Hepatocyte (in vitro differentiated cells): ENCODE data around the gene IKZF1. TPM values are rescaled to one million over a fixed set of nuclear protein-coding genes. Genes with fewer than 3 reads are reported as not detected.

Source experiments
- DNase-seq: peaks from one replicate; pipeline ENCODE4 v3.0.0-alpha.2; 2016; ENCODE audit warnings: low spot score
- H2AFZ ChIP-seq: fragments of 200-600 bp; sonication (generic); 2 replicates; pipeline ENCODE4 v1.6.0; 2016; ENCODE audit warnings: antibody characterized with exemption, mild to moderate bottlenecking
- H3K27ac ChIP-seq: fragments of 200-600 bp; sonication (generic); 2 replicates; pipeline ENCODE4 v1.5.1; 2016; ENCODE audit warnings: mild to moderate bottlenecking
- H3K27me3 ChIP-seq: fragments of 200-600 bp; sonication (generic); 2 replicates; pipeline ENCODE4 v1.6.1; 2016
- H3K36me3 ChIP-seq: fragments of 200-600 bp; sonication (generic); replicated peaks from 2 replicates; pipeline ENCODE4 v1.5.1; 2016; ENCODE audit warnings: low read depth; ENCODE audit not compliant: insufficient read depth
- H3K4me1 ChIP-seq: fragments of 200-600 bp; sonication (generic); 2 replicates; pipeline ENCODE4 v1.5.1; 2016; ENCODE audit warnings: mild to moderate bottlenecking, moderate library complexity; ENCODE audit not compliant: insufficient read depth
- H3K4me2 ChIP-seq: fragments of 200-600 bp; sonication (generic); 2 replicates; pipeline ENCODE4 v1.6.0; 2016
- H3K4me3 ChIP-seq: fragments of 200-600 bp; sonication (generic); 2 replicates; pipeline ENCODE4 v1.5.1; 2016; ENCODE audit warnings: mild to moderate bottlenecking
- H3K79me2 ChIP-seq: fragments of 200-600 bp; sonication (generic); 2 replicates; pipeline ENCODE4 v1.6.0; 2017; ENCODE audit warnings: mild to moderate bottlenecking
- H3K9me2 ChIP-seq: fragments of 200-600 bp; sonication (generic); replicated peaks from 2 replicates; pipeline ENCODE4 v1.6.0; 2017; ENCODE audit warnings: mild to moderate bottlenecking; ENCODE audit not compliant: insufficient read depth
- H3K9me3 ChIP-seq: fragments of 200-600 bp; sonication (generic); 2 replicates; pipeline ENCODE4 v1.5.1; 2016; ENCODE audit warnings: low read depth, mild to moderate bottlenecking
- H4K20me1 ChIP-seq: fragments of 200-600 bp; sonication (generic); 2 replicates; pipeline ENCODE4 v1.6.0; 2016; ENCODE audit warnings: mild to moderate bottlenecking; ENCODE audit not compliant: insufficient read depth, poor library complexity, severe bottlenecking
- EZH2 ChIP-seq: fragments of 200-600 bp; sonication (generic); IDR thresholded peaks from 2 replicates; pipeline ENCODE4 v1.6.1; 2016; ENCODE audit warnings: antibody characterized with exemption, mild to moderate bottlenecking, borderline replicate concordance
- EZH2phosphoT487 ChIP-seq: fragments of 200-600 bp; sonication (generic); IDR thresholded peaks from one replicate; pipeline ENCODE4 v1.6.1; 2018; ENCODE audit warnings: antibody characterized with exemption, mild to moderate bottlenecking, low read depth, moderate library complexity; ENCODE audit not compliant: unreplicated experiment, severe bottlenecking
- WGBS: methylation state at CpG from one replicate; pipeline ENCODE4 v1.1.6; 2016; ENCODE audit warnings: low lambda C conversion rate; ENCODE audit errors: missing lambda C conversion rate; 5-methylcytosine and 5-hydroxymethylcytosine counted together
- polyA plus RNA-seq: library from polyadenylated mRNA; unstranded; fragments of >200 nt; fragmentation: Nextera tagmentation; extraction: Ambion mirVana; gene quantifications from 2 replicates; pipeline ENCODE4 v1.2.1, GENCODE V29; 2016
- total RNA-seq: library from RNA; depleted of rRNA; stranded (reverse); fragments of >200 nt; gene quantifications from 2 replicates; pipeline ENCODE4 v1.2.3, GENCODE V29; 2014
- TF ChIP-seq, protein P1 (sequence below): fragments of 200-600 bp; sonication (generic); IDR thresholded peaks from 2 replicates; pipeline ENCODE4 v1.5.1; 2016; ENCODE audit warnings: antibody characterized with exemption, mild to moderate bottlenecking; ENCODE audit not compliant: poor library complexity

IKZF1 gene
- total and polyA plus RNA-seq, 2 experiments from 2014 or later: 0.16 to 0.47 TPM

DNA sequence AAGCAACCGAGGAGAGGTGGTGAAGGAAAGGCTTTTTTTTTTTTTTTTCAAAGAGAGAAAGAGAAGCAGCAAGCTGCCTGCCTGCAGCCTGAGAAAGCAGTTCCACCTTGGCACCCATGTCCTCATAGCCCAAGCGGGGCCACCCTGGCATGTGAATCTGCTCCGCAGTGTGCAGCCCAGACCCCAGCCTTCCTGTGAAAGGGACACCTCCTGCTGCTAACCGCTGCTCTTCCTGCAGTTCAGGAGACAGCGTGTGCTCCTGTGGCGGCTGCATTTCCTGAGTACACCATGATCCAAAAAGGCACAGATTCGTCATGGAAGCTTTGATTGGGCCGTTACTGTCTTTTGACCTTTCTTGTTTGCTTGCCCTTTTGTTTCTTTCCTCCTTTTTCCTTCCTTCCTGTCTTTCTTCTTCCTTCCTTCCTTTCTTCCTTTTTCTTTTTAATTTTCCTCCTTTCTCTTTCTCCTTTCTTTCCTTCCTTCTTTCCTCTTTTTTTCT, 38.1 kb downstream of the IKZF1 start:
- no peaks in the 10 kb centered on the region for H3K79me2 ChIP-seq

DNA sequence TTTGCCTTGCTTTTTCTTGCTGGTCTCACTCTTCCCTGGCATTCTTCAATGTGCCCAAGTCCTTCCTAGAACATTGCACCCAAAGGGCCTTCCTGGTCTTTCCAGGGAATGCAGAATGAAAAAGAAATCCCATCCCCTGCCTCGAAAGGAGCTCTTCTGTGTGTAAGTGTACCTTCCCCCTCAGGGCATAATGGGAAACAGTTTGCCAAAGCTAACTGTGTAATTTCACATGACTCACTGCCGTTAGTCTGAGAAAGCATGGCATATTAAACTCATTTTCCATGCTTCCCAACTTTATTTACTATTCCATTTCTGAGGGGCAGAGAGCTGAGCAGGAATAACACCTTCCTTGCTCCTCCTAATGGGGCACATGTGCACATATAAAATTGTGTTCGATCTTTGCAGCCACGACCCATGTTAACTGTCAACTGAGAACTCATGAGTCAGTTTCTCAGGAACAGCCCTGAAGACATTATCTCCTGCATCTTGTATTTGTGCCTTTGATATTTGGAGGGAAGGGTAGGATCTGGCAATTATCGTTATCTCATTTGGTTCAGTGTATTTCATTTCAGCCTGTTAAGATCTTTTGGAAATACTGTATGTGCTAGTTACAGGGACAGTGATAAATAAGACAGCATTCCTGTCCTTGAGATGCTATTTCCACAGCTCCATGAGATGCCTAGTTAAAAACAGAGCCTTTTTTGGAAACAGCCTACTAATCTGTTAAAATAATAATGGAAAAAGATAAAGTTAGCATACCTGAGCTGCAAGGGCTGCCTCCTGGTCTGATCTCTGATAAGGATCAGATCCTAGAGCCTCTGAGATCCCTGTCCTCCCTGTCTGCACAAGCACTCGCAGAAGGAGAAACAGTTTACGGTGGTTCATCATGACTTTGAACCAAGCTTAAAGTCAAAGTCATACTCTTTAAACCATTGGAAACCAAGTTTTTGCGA, 42.3 kb downstream of the IKZF1 start:
- no peak overlapping the region for H3K4me2 ChIP-seq
- H3K4me1 ChIP-seq: no peaks in the 10 kb centered on the region
- WGBS: 40% methylated on average over 8 of the region's 8 CpGs
- H4K20me1 ChIP-seq: no peaks in the 10 kb centered on the region
- no peak overlapping the region for H3K4me3 ChIP-seq
- no peaks in the 10 kb centered on the region for H3K9me3 ChIP-seq
- no peaks in the 10 kb centered on the region for H3K79me2 ChIP-seq
- peaks cover 3% of the 10 kb centered on the region for H3K27me3 ChIP-seq
- H3K27ac ChIP-seq: no peak overlapping the region
- H3K36me3 ChIP-seq: no peaks in the 10 kb centered on the region
- H2AFZ ChIP-seq: no peak overlapping the region
- no peak for DNase-seq
- no peaks in the 10 kb centered on the region for H3K9me2 ChIP-seq
- TF ChIP-seq EZH2phosphoT487 (no peak), EZH2 (no peak)
- TF ChIP-seq, protein P1, sequence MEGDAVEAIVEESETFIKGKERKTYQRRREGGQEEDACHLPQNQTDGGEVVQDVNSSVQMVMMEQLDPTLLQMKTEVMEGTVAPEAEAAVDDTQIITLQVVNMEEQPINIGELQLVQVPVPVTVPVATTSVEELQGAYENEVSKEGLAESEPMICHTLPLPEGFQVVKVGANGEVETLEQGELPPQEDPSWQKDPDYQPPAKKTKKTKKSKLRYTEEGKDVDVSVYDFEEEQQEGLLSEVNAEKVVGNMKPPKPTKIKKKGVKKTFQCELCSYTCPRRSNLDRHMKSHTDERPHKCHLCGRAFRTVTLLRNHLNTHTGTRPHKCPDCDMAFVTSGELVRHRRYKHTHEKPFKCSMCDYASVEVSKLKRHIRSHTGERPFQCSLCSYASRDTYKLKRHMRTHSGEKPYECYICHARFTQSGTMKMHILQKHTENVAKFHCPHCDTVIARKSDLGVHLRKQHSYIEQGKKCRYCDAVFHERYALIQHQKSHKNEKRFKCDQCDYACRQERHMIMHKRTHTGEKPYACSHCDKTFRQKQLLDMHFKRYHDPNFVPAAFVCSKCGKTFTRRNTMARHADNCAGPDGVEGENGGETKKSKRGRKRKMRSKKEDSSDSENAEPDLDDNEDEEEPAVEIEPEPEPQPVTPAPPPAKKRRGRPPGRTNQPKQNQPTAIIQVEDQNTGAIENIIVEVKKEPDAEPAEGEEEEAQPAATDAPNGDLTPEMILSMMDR: no peak

More for the DNA sequence above, 38.1 kb downstream of the IKZF1 start:
- H2AFZ ChIP-seq: no peak overlapping the region
- WGBS: 34% methylated on average over 8 of the region's 8 CpGs
- H4K20me1 ChIP-seq: no peaks in the 10 kb centered on the region
- H3K27ac ChIP-seq: no peak overlapping the region
- no peaks in the 10 kb centered on the region for H3K9me2 ChIP-seq
- H3K4me2 ChIP-seq: peak overlapping the region; percentile 44
- H3K4me3 ChIP-seq: no peak overlapping the region
- H3K4me1 ChIP-seq: no peaks in the 10 kb centered on the region
- H3K36me3 ChIP-seq: no peaks in the 10 kb centered on the region
- no peak for TF ChIP-seq EZH2phosphoT487
- TF ChIP-seq, protein P1: no peak
- TF ChIP-seq EZH2: no peak
- no peaks in the 10 kb centered on the region for H3K9me3 ChIP-seq
- H3K27me3 ChIP-seq: peaks cover 3% of the 10 kb centered on the region
- no peak for DNase-seq

DNA sequence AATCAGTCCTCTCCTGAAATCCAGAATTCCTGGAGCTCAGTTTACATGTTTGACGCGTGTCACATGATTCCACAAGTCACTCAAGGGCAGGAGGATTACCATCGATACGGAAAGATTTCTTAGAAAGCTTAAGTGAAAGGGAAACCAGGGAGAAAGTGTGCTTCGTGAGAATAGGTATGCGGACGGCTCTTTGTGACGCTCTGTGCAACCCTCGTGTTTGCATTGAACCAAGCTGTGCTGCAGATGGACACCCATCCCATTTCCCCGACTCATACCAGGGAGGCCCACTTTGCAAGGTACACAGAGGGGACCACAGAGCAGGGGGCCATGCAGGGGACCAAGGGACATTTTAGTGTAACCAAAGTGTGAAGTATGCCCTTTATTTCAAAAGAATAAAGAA, 43.2 kb downstream of the IKZF1 start:
- no peak overlapping the region for H3K4me3 ChIP-seq
- H2AFZ ChIP-seq: no peak overlapping the region
- no peaks in the 10 kb centered on the region for H3K9me2 ChIP-seq
- H4K20me1 ChIP-seq: no peaks in the 10 kb centered on the region
- WGBS: 92% methylated on average over 10 of the region's 10 CpGs
- H3K4me1 ChIP-seq: no peaks in the 10 kb centered on the region
- no peak overlapping the region for H3K4me2 ChIP-seq
- no peaks in the 10 kb centered on the region for H3K36me3 ChIP-seq
- no peak for DNase-seq
- no peaks in the 10 kb centered on the region for H3K79me2 ChIP-seq
- no peaks in the 10 kb centered on the region for H3K9me3 ChIP-seq
- H3K27ac ChIP-seq: no peak overlapping the region
- TF ChIP-seq EZH2phosphoT487 (no peak), EZH2 (no peak)
- TF ChIP-seq, protein P1: no peak
- H3K27me3 ChIP-seq: peaks cover 3% of the 10 kb centered on the region
